ENCODE measurements around the gene FFAR4.

Gene FFAR4

GRCh38 chr10:93570383-93570782 is 3.9 kb downstream of the FFAR4 start:
- no peak for DNase-seq (ENCODE audit: low read depth in 1 of 2, low spot score in 1 of 2)

- DNase-seq (ENCODE audit: low read depth in 1 of 2, low spot score in 1 of 2), result no peak
Measured at GRCh38 chr10:93572606-93573005, 6.1 kb downstream of the FFAR4 start.

GRCh38 chr10:93573051-93573909 is 6.8 kb downstream of the FFAR4 start:
- no peak for DNase-seq (ENCODE audit: low read depth in 1 of 2, low spot score in 1 of 2)

- no peak for DNase-seq (ENCODE audit: low read depth in 1 of 2, low spot score in 1 of 2)
Measured at GRCh38 chr10:93573924-93574323, 7.5 kb downstream of the FFAR4 start.

- DNase-seq (ENCODE audit: low read depth in 1 of 2, low spot score in 1 of 2), result no peak
Measured at GRCh38 chr10:93576888-93577287, 10.4 kb downstream of the FFAR4 start.

- no peak for DNase-seq (ENCODE audit: low read depth in 1 of 2, low spot score in 1 of 2)
Measured at GRCh38 chr10:93577565-93577964, 11.1 kb downstream of the FFAR4 start.

GRCh38 chr10:93579089-93579488 is 12.6 kb downstream of the FFAR4 start:
- DNase-seq (ENCODE audit: low read depth in 1 of 2, low spot score in 1 of 2), result no peak

- DNase-seq (ENCODE audit: low read depth in 1 of 2, low spot score in 1 of 2), result no peak
Measured at GRCh38 chr10:93579985-93580711, 13.7 kb downstream of the FFAR4 start.

GRCh38 chr10:93580828-93581227 is 14.4 kb downstream of the FFAR4 start:
- no peak for DNase-seq (ENCODE audit: low read depth in 1 of 2, low spot score in 1 of 2)

GRCh38 chr10:93584445-93584844 is 18.0 kb downstream of the FFAR4 start:
- DNase-seq (ENCODE audit: low read depth in 1 of 2, low spot score in 1 of 2), result no peak

- no peak for DNase-seq (ENCODE audit: low read depth in 1 of 2, low spot score in 1 of 2)
Measured at GRCh38 chr10:93589648-93590562, 23.4 kb downstream of the FFAR4 start.

- DNase-seq (ENCODE audit: low read depth in 1 of 2, low spot score in 1 of 2), result no peak
Measured at GRCh38 chr10:93590638-93591037, 24.2 kb downstream of the FFAR4 start.

- DNase-seq (ENCODE audit: low read depth in 1 of 2, low spot score in 1 of 2), result no peak
Measured at GRCh38 chr10:93591065-93591808, 24.8 kb downstream of the FFAR4 start.

- DNase-seq (ENCODE audit: low read depth in 1 of 2, low spot score in 1 of 2), result no peak
Measured at GRCh38 chr10:93593254-93593653, 26.8 kb downstream of the FFAR4 start.

GRCh38 chr10:93593749-93594148 is 27.3 kb downstream of the FFAR4 start:
- DNase-seq (ENCODE audit: low read depth in 1 of 2, low spot score in 1 of 2), result no peak

GRCh38 chr10:93594518-93594917 is 28.1 kb downstream of the FFAR4 start:
- no peak for DNase-seq (ENCODE audit: low read depth in 1 of 2, low spot score in 1 of 2)

- no peak for DNase-seq (ENCODE audit: low read depth in 1 of 2, low spot score in 1 of 2)
Measured at GRCh38 chr10:93595378-93596161, 29.1 kb downstream of the FFAR4 start.

GRCh38 chr10:93596539-93596938 is 30.1 kb downstream of the FFAR4 start:
- no peak for DNase-seq (ENCODE audit: low read depth in 1 of 2, low spot score in 1 of 2)

- no peak for DNase-seq (ENCODE audit: low read depth in 1 of 2, low spot score in 1 of 2)
Measured at GRCh38 chr10:93597075-93597599, 30.7 kb downstream of the FFAR4 start.

GRCh38 chr10:93598157-93598556 is 31.7 kb downstream of the FFAR4 start:
- DNase-seq (ENCODE audit: low read depth in 1 of 2, low spot score in 1 of 2), result no peak
